HEK293 (cell line): ENCODE measurements around the gene MDM4.

Experiments used
- CTCF ChIA-PET: fragments of 350-600 bp; formaldehyde crosslinking; extraction: SDS; loops from one replicate; lab custom pipeline; 2021; ENCODE audit warnings: antibody characterized with exemption; lab: Yijun Ruan, JAX
- POLR2A ChIA-PET: fragments of 300-600 bp; formaldehyde crosslinking; extraction: SDS; loops from one replicate; lab custom pipeline; 2020; ENCODE audit warnings: antibody characterized with exemption, inconsistent platforms; lab: Yijun Ruan, JAX
- H3K27ac ChIP-seq: fragments of 200-500 bp; sonication (Bioruptor generic); 2 replicates; pipeline ENCODE4 v1.5.1; 2014; ENCODE audit warnings: low read depth, low read length, control low read depth, inconsistent platforms; ENCODE audit errors: extremely low read depth
- H3K36me3 ChIP-seq, 2 experiments: fragments of 200-500 bp in 1 of 2; sonication (Bioruptor generic) in 1 of 2; 1 replicate in 1 of 2; 2 replicates in 1 of 2; pipeline ENCODE4 v1.5.1; 2014 to 2017; ENCODE audit warnings: inconsistent platforms in 2 of 2, low read length in 2 of 2; ENCODE audit not compliant: control insufficient read depth in 2 of 2, insufficient read depth in 1 of 2
- H3K4me1 ChIP-seq: fragments of 200-500 bp; sonication (Bioruptor generic); 2 replicates; pipeline ENCODE4 v1.5.1; 2014; ENCODE audit warnings: mild to moderate bottlenecking, low read length, inconsistent platforms; ENCODE audit not compliant: control insufficient read depth, insufficient read depth
- H3K4me3 ChIP-seq: 2 replicates; pipeline ENCODE4 v1.5.1; 2011; ENCODE audit warnings: low read depth, mild to moderate bottlenecking, control low read depth, low read length, moderate library complexity
- H3K9me3 ChIP-seq: fragments of 200-500 bp; sonication (Bioruptor generic); 2 replicates; pipeline ENCODE4 v1.5.1; 2014; ENCODE audit warnings: low read depth, low read length, inconsistent platforms; ENCODE audit not compliant: control insufficient read depth, insufficient read depth
- ELK4 ChIP-seq: IDR thresholded peaks from 2 replicates; pipeline ENCODE4 v1.6.1; 2011; ENCODE audit warnings: mild to moderate bottlenecking, low read depth, low read length, borderline replicate concordance
- GFI1B ChIP-seq: fragments of 450-650 bp; formaldehyde crosslinking; IDR thresholded peaks from 2 replicates; pipeline ENCODE4 v1.5.1; 2016; ENCODE audit warnings: missing biosample characterization, missing genetic modification characterization
- HOXC10 ChIP-seq: sonication (generic); formaldehyde crosslinking; IDR thresholded peaks from 2 replicates; pipeline ENCODE4 v1.8.1; 2023; ENCODE audit warnings: mild to moderate bottlenecking, missing genetic modification reagents
- TCF7L2 ChIP-seq: IDR thresholded peaks from 2 replicates; pipeline ENCODE4 v1.6.1; 2011; ENCODE audit warnings: low read depth, mild to moderate bottlenecking, inconsistent platforms, low read length, moderate library complexity, borderline replicate concordance
- TRIM28 ChIP-seq: IDR thresholded peaks from 2 replicates; pipeline ENCODE4 v1.6.1; 2011; ENCODE audit warnings: low read length, control low read depth, borderline replicate concordance
- TSHZ1 ChIP-seq: fragments of 450-650 bp; formaldehyde crosslinking; IDR thresholded peaks from 2 replicates; pipeline ENCODE4 v1.5.1; 2016; ENCODE audit warnings: missing biosample characterization, missing genetic modification characterization, borderline replicate concordance
- YY1 ChIP-seq: fragments of 450-650 bp; formaldehyde crosslinking; IDR thresholded peaks from 2 replicates; pipeline ENCODE4 v1.5.1; 2018; ENCODE audit warnings: missing biosample characterization, missing genetic modification characterization
- ZNF175 ChIP-seq: fragments of 450-650 bp; formaldehyde crosslinking; IDR thresholded peaks from 2 replicates; pipeline ENCODE4 v1.5.1; 2016; ENCODE audit warnings: missing biosample characterization, missing genetic modification characterization
- ZNF248 ChIP-seq: fragments of 450-650 bp; formaldehyde crosslinking; IDR thresholded peaks from 2 replicates; pipeline ENCODE4 v1.5.1; 2017; ENCODE audit warnings: missing biosample characterization, missing genetic modification characterization
- ZNF302 ChIP-seq: fragments of 450-650 bp; formaldehyde crosslinking; IDR thresholded peaks from 2 replicates; pipeline ENCODE4 v1.5.1; 2016; ENCODE audit warnings: missing biosample characterization, missing genetic modification characterization, low read depth
- ZNF341 ChIP-seq: fragments of 450-650 bp; formaldehyde crosslinking; IDR thresholded peaks from 2 replicates; pipeline ENCODE4; 2016; ENCODE audit warnings: low read depth, missing biosample characterization, missing genetic modification characterization
- ZNF423 ChIP-seq: fragments of 450-650 bp; formaldehyde crosslinking; IDR thresholded peaks from 2 replicates; pipeline ENCODE4 v1.5.1; 2016; ENCODE audit warnings: missing biosample characterization, missing genetic modification characterization
- TF ChIP-seq, protein P1 (sequence below): fragments of 450-650 bp; formaldehyde crosslinking; IDR thresholded peaks from 2 replicates; pipeline ENCODE4 v1.5.1; 2016; ENCODE audit warnings: missing biosample characterization, missing genetic modification characterization, low read depth
- TF ChIP-seq, protein P2 (sequence below): fragments of 450-650 bp; formaldehyde crosslinking; IDR thresholded peaks from 2 replicates; pipeline ENCODE4 v1.5.1; 2016; ENCODE audit warnings: missing biosample characterization, missing genetic modification characterization
- TF ChIP-seq, protein P3 (sequence below): fragments of 450-650 bp; formaldehyde crosslinking; IDR thresholded peaks from 2 replicates; pipeline ENCODE4 v1.5.1; 2017; ENCODE audit warnings: missing biosample characterization, missing genetic modification characterization

Gene MDM4

GRCh38 chr1:204530932-204531331, 14.7 kb downstream of the MDM4 start (continued):
- TF ChIP-seq, protein P1, sequence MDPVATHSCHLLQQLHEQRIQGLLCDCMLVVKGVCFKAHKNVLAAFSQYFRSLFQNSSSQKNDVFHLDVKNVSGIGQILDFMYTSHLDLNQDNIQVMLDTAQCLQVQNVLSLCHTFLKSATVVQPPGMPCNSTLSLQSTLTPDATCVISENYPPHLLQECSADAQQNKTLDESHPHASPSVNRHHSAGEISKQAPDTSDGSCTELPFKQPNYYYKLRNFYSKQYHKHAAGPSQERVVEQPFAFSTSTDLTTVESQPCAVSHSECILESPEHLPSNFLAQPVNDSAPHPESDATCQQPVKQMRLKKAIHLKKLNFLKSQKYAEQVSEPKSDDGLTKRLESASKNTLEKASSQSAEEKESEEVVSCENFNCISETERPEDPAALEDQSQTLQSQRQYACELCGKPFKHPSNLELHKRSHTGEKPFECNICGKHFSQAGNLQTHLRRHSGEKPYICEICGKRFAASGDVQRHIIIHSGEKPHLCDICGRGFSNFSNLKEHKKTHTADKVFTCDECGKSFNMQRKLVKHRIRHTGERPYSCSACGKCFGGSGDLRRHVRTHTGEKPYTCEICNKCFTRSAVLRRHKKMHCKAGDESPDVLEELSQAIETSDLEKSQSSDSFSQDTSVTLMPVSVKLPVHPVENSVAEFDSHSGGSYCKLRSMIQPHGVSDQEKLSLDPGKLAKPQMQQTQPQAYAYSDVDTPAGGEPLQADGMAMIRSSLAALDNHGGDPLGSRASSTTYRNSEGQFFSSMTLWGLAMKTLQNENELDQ (tag by site-specific recombination) = no peak
- TF ChIP-seq ZNF423 (tag by site-specific recombination) = no peak
- TF ChIP-seq, protein P2, sequence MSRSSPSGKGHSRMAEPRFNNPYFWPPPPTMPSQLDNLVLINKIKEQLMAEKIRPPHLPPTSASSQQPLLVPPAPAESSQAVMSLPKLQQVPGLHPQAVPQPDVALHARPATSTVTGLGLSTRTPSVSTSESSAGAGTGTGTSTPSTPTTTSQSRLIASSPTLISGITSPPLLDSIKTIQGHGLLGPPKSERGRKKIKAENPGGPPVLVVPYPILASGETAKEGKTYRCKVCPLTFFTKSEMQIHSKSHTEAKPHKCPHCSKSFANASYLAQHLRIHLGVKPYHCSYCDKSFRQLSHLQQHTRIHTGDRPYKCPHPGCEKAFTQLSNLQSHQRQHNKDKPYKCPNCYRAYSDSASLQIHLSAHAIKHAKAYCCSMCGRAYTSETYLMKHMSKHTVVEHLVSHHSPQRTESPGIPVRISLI (tag by site-specific recombination) = no peak

- no peaks in the 10 kb centered on the region for H3K9me3 ChIP-seq
- POLR2A ChIA-PET = no interaction called here
- CTCF ChIA-PET = no interaction called here
- TF ChIP-seq ELK4 = no peak
- no peak for TF ChIP-seq ZNF175 (tag by site-specific recombination)
- TF ChIP-seq ZNF341 (tag by site-specific recombination) = no peak
- no peak for TF ChIP-seq YY1 (tag by site-specific recombination)
- no peak for TF ChIP-seq TCF7L2
- no peak for TF ChIP-seq ZNF248 (tag by site-specific recombination)
- no peak for TF ChIP-seq ZNF302 (tag by site-specific recombination)
- no peak for TF ChIP-seq TRIM28
- TF ChIP-seq, protein P3, sequence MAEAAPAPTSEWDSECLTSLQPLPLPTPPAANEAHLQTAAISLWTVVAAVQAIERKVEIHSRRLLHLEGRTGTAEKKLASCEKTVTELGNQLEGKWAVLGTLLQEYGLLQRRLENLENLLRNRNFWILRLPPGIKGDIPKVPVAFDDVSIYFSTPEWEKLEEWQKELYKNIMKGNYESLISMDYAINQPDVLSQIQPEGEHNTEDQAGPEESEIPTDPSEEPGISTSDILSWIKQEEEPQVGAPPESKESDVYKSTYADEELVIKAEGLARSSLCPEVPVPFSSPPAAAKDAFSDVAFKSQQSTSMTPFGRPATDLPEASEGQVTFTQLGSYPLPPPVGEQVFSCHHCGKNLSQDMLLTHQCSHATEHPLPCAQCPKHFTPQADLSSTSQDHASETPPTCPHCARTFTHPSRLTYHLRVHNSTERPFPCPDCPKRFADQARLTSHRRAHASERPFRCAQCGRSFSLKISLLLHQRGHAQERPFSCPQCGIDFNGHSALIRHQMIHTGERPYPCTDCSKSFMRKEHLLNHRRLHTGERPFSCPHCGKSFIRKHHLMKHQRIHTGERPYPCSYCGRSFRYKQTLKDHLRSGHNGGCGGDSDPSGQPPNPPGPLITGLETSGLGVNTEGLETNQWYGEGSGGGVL = no peak
- no peak for TF ChIP-seq TSHZ1
- TF ChIP-seq GFI1B (tag by site-specific recombination) = no peak
- TF ChIP-seq HOXC10 (CRISPR knock-in tag) = no peak
- TF ChIP-seq, all 188 proteins: peak for 0
- Histone ChIP-seq H3K4me3 (no peak overlapping the region), H3K36me3 (peaks cover 62 to 96% of the 10 kb centered on the region in 2 experiments), H3K27ac (no peak overlapping the region), H3K4me1 (no peaks in the 10 kb centered on the region)
These were observed 16.6 kb downstream of the MDM4 start for GRCh38 chr1:204532832-204533231.
